Osteoblast (primary cell): ENCODE data around the gene ARL6IP6. TPM values are rescaled to one million over a fixed set of nuclear protein-coding genes. Genes with fewer than 3 reads are reported as not detected.
"Not testable (repeated sequence)": the region's sequence is repeated elsewhere in the genome, so short reads cannot be mapped to it uniquely, and the experiment has no call there.

ENCODE experiments used
- DNase-seq: peaks from one replicate; pipeline ENCODE4 v3.0.0; 2011; ENCODE audit warnings: low spot score, mixed read lengths; ENCODE audit not compliant: insufficient read length; ENCODE audit errors: missing footprints
- H2AFZ ChIP-seq: 2 replicates; pipeline ENCODE4 v1.6.0; 2011; ENCODE audit warnings: mild to moderate bottlenecking, low read length
- H3K27ac ChIP-seq: 2 replicates; pipeline ENCODE4 v1.5.1; 2011; ENCODE audit warnings: mild to moderate bottlenecking, low read depth, low read length, moderate library complexity
- H3K27me3 ChIP-seq: 2 replicates; pipeline ENCODE4 v1.6.0; 2012; ENCODE audit warnings: mild to moderate bottlenecking, control low read depth, inconsistent platforms, low read length, moderate library complexity; ENCODE audit not compliant: insufficient read depth
- H3K36me3 ChIP-seq: 2 replicates; pipeline ENCODE4 v1.5.1; 2011; ENCODE audit warnings: mild to moderate bottlenecking, low read length, control low read depth, moderate library complexity; ENCODE audit not compliant: insufficient read depth
- H3K4me1 ChIP-seq: 2 replicates; pipeline ENCODE4 v1.5.1; 2011; ENCODE audit warnings: mild to moderate bottlenecking, low read length, control low read depth, moderate library complexity; ENCODE audit not compliant: insufficient read depth
- H3K4me2 ChIP-seq: 2 replicates; pipeline ENCODE4 v1.6.0; 2011; ENCODE audit warnings: mild to moderate bottlenecking, low read length; ENCODE audit not compliant: insufficient read depth
- H3K4me3 ChIP-seq: fragments of 200-600 bp; sonication (generic); 3 replicates; pipeline ENCODE4 v1.5.1; 2012; ENCODE audit warnings: mild to moderate bottlenecking, low read length, inconsistent platforms; ENCODE audit not compliant: insufficient read depth
- H3K79me2 ChIP-seq: 2 replicates; pipeline ENCODE4 v1.6.0; 2012; ENCODE audit warnings: mild to moderate bottlenecking, low read length, control low read depth, inconsistent platforms; ENCODE audit not compliant: insufficient read depth
- H3K9me3 ChIP-seq: 2 replicates; pipeline ENCODE4 v1.5.1; 2011; ENCODE audit warnings: low read depth, low read length, control low read depth
- H4K20me1 ChIP-seq: 2 replicates; pipeline ENCODE4 v1.6.0; 2012; ENCODE audit warnings: mild to moderate bottlenecking, low read length, control low read depth; ENCODE audit not compliant: insufficient read depth
- CTCF ChIP-seq: IDR thresholded peaks from 2 replicates; pipeline ENCODE4 v1.5.1; 2011; ENCODE audit warnings: mild to moderate bottlenecking, low read depth, low read length, moderate library complexity; ENCODE audit errors: extremely low read depth
- total RNA-seq: library from RNA; depleted of rRNA; stranded (reverse); fragments of >200 nt; gene quantifications from 2 replicates; pipeline ENCODE4 v1.2.3, GENCODE V29; 2012

ARL6IP6 gene
- total RNA-seq, 1 donor = 20.6 TPM

GRCh38 chr2:152718909-152719645, 657 bp downstream of the ARL6IP6 start:
- H3K36me3 ChIP-seq = peaks cover 9% of the 10 kb centered on the region
- peak overlapping the region; percentile 97 for H3K27ac ChIP-seq
- H3K9me3 ChIP-seq = no peaks in the 10 kb centered on the region
- peak overlapping the region; percentile 99 for H2AFZ ChIP-seq
- no peaks in the 10 kb centered on the region for H3K27me3 ChIP-seq
- H3K4me2 ChIP-seq = peak overlapping the region; percentile 99
- peak overlapping the region; percentile 97 for H3K4me3 ChIP-seq
- H3K4me1 ChIP-seq = peaks cover 22% of the 10 kb centered on the region
- H4K20me1 ChIP-seq = peaks cover 12% of the 10 kb centered on the region
- no peak for TF ChIP-seq CTCF
- H3K79me2 ChIP-seq = peaks cover 71% of the 10 kb centered on the region
- DNase-seq = peak; percentile 25

DNA sequence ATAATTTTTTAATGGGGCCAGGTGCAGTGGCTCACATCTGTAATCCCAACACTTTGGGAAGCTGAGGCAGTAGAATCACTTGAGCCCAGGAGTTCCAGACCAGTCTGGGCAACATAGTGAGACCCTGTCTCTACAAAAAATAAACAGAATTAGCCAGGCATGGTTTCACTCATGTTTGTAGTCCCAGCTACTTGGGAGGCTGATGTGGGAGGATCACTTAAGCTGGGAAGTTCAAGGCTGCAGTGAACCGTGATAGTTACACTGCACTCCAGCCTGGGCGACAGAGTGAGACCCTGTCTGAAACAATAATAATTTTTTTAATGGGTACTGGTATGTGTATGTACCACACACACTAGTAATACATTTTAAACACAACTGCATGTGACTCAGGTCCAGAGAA, 2.4 kb downstream of the ARL6IP6 start:
- H3K9me3 ChIP-seq = no peaks in the 10 kb centered on the region
- no peak overlapping the region for H3K4me3 ChIP-seq
- TF ChIP-seq CTCF = no peak
- no peak overlapping the region for H3K27ac ChIP-seq
- H3K79me2 ChIP-seq = peaks cover 59% of the 10 kb centered on the region
- no peak for DNase-seq
- H3K27me3 ChIP-seq = no peaks in the 10 kb centered on the region
- H3K4me2 ChIP-seq = no peak overlapping the region
- H2AFZ ChIP-seq = no peak overlapping the region
- peaks cover 18% of the 10 kb centered on the region for H3K4me1 ChIP-seq
- peaks cover 7% of the 10 kb centered on the region for H4K20me1 ChIP-seq
- no peaks in the 10 kb centered on the region for H3K36me3 ChIP-seq

GRCh38 chr2:152722639-152723038, 4.2 kb downstream of the ARL6IP6 start:
- H3K79me2 ChIP-seq = peaks cover 49% of the 10 kb centered on the region
- H3K36me3 ChIP-seq = not testable (repeated sequence)

DNA sequence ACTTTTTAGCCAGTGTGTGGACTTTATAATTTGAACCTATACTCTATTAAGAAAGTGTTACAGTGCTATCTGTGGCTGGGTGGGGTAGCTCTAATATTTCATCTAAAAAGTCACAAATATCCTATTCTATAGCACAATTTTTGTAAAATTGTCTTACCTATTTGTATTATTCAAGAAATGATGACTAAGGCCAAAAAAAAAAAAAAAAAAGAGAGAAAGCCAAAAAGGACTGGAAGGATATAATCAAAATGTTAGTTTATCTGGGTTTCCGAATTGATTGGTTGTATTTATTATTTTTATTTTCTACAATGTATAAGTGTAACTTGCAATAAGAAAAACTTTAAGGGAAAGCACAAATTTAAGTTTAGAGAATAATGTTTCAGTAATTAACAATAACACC, 5.5 kb downstream of the ARL6IP6 start:
- Histone ChIP-seq H3K79me2 (peaks cover 45% of the 10 kb centered on the region), H3K4me3 (no peak overlapping the region), H4K20me1 (no peaks in the 10 kb centered on the region), H3K4me2 (no peak overlapping the region), H2AFZ (no peak overlapping the region), H3K27me3 (no peaks in the 10 kb centered on the region), H3K36me3 (no peaks in the 10 kb centered on the region), H3K4me1 (peaks cover 13% of the 10 kb centered on the region), H3K27ac (no peak overlapping the region), H3K9me3 (no peaks in the 10 kb centered on the region)
- no peak for TF ChIP-seq CTCF
- DNase-seq = no peak

More at GRCh38 chr2:152722639-152723038, 4.2 kb downstream of the ARL6IP6 start:
- not testable (repeated sequence) for H2AFZ ChIP-seq, DNase-seq, H3K27ac ChIP-seq, H3K4me2 ChIP-seq, H3K9me3 ChIP-seq, H3K4me3 ChIP-seq, H3K27me3 ChIP-seq, H4K20me1 ChIP-seq
- peaks cover 15% of the 10 kb centered on the region for H3K4me1 ChIP-seq
